Right ventricle myocardium inferior (tissue), 1 donor: ENCODE results near the gene PLAU. TPM values are rescaled to one million over a fixed set of nuclear protein-coding genes. Genes with fewer than 3 reads are reported as not detected.

Experiments
- ATAC-seq: fragments of 200-7000 bp; cut with Tn5 transposase; one replicate; pipeline ENCODE4 v1.9.1; 2020; ENCODE audit warnings: mild to moderate bottlenecking, moderate library complexity
- DNase-seq: peaks from one replicate; pipeline ENCODE4 v3.0.0; 2021; ENCODE audit errors: missing footprints
- intact Hi-C: fragments of 100-400 bp; cut with DNase I; formaldehyde crosslinking; loops from one replicate; pipeline ENCODE4 v1.11.0; 2022
- long read RNA-seq: library from polyadenylated mRNA; unstranded; transcript quantifications from one replicate; pipeline ENCODE4 v2.0.0, GENCODE V29; 2021
- total RNA-seq: library from RNA; stranded (reverse); fragmentation: NEBNext Ultra II Directional; extraction: Animal tissue kit (Norgen Biotek cat#: 25700); gene quantifications from one replicate; pipeline ENCODE4 v1.2.1, GENCODE V29; 2021
- donor health status: DM: no; HTN: yes; CAD: no; lungs with severe emphysema.

The PLAU gene
- 8.5 TPM for total RNA-seq
- long read RNA-seq, partial matches to known transcripts: 0 of 3 reads
- long read RNA-seq, other reads (novel, unspliced or antisense): 0 of 3 reads

DNA sequence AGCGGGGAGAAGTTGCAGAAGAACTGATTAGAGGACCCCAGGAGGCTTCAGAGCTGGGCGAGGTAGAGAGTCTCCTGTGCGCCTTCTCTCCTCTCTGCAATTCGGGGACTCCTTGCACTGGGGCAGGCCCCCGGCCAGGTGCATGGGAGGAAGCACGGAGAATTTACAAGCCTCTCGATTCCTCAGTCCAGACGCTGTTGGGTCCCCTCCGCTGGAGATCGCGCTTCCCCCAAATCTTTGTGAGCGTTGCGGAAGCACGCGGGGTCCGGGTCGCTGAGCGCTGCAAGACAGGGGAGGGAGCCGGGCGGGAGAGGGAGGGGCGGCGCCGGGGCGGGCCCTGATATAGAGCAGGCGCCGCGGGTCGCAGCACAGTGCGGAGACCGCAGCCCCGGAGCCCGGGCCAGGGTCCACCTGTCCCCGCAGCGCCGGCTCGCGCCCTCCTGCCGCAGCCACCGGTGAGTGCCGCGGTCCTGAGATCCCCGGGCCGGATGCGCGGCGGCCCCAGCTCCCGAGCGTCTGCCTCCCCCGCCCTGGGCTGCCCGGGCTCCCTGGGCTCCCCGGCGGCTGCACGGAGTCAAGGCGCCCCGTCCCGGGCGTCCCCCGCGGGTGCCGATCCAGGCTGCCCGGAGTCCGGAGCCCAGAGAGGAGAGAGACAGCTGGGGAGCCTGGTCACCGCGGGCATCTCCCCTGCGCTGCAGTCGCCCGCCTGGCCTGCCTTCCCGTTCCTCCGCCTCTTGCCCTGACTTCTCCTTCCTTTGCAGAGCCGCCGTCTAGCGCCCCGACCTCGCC, at the start of gene PLAU:
PLAU (plus strand) TSS at position 369 of the 789 bp plus-strand sequence. CDS start 424 bp downstream, outside the sequence.
- DNase-seq (peak; percentile 90), ATAC-seq (peak; percentile 35)
- intact Hi-C loops: no loop called here

DNA sequence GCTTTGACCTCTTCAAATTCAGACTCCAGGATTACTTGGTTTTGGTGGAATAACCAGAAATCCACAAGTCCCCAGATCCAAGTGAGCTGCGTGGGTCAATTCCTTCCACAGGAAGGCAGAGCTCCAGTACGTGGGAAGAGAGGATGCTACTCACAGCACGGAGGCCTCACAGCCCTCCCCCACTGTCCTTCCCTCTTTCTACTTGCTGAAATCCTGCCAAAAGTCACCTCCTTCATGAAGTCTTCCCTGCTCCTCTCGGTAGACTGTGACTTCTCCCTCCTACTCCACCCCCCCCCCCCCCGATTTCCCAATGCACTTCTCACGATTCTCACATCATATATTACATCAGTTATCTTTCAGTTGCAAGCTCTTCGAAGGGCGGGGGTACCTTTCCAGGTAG, 48.9 kb upstream of the PLAU start:
- ATAC-seq: no peak
- intact Hi-C loops: no loop called here
- no peak for DNase-seq

DNA sequence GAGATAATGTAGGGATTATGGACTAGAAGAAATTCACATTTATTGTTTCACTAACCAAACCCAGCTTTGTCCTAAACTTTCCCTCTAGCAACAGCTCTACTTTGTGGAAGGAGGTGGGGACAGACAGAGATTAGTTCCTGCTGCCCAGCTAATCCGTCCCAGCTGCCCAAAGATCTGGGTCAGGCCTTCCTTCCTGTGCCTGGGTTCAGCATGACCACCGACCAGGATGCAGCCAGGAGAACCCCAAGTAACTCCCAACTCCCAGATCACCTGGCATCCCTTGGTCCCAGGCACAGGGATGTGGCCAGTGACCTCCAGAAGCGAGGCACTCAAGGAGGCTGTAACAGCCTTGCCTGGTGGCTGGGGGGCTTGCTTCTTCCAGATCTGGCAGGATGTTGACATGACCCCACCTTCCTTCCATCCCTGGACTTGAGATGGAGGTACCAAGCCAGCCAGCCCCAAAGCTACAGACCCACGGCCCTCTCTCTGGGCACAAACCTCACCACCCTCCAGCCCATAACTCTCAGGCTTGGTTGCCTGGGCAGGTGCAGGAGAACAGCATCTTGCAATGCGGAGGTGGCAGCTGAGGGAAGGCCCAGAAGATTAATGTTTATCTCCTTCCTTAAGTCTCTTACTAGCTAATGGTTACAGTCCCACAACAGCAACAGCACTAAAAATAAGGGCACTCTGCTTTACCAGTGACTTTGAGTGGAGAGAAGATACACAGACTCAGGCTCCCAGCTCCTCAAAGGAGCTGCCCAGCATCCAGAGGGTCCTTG, 47.7 kb upstream of the PLAU start:
- intact Hi-C loops: no loop called here
- ATAC-seq: no peak
- no peak for DNase-seq

DNA sequence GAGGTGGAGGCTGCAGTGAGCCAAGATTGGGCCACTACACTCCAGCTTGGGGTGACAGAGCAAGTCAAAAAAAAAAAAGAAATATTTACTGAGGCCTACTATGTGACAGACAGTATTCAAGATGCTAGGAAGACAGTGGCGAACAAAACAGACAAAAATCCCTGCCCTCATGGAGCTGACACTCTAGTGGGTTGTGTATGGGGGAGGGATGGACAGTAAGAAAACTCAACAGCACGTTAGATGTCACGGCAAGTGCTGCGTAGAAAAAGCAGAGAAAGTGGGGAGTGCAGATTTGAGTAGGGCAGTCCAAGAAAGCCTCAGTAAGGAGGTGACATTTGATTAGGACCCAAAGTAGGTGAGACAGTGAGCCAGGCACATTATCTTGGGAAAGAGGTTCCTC, 46.7 kb upstream of the PLAU start:
- ATAC-seq (no peak), DNase-seq (no peak)
- intact Hi-C loops: no loop called here

DNA sequence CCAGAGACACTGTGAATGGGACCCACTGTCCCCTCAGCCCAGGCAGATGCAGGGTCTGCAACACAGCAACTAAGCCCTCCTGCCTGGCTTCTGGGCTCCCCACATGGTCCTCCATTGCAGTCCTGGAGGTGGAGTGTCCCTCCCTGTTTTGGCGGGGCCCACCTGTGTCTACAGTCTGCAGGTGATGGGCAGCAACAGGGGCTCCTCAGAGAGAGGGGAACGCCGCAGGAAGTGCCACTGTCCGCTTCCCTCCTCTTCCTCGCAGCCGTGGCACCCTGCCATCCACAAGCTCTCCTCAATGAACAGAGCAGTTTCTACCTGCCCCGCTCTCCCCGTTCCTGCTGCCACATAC, 45.8 kb upstream of the PLAU start:
- intact Hi-C loops: no loop called here
- ATAC-seq: no peak
- DNase-seq: no peak

DNA sequence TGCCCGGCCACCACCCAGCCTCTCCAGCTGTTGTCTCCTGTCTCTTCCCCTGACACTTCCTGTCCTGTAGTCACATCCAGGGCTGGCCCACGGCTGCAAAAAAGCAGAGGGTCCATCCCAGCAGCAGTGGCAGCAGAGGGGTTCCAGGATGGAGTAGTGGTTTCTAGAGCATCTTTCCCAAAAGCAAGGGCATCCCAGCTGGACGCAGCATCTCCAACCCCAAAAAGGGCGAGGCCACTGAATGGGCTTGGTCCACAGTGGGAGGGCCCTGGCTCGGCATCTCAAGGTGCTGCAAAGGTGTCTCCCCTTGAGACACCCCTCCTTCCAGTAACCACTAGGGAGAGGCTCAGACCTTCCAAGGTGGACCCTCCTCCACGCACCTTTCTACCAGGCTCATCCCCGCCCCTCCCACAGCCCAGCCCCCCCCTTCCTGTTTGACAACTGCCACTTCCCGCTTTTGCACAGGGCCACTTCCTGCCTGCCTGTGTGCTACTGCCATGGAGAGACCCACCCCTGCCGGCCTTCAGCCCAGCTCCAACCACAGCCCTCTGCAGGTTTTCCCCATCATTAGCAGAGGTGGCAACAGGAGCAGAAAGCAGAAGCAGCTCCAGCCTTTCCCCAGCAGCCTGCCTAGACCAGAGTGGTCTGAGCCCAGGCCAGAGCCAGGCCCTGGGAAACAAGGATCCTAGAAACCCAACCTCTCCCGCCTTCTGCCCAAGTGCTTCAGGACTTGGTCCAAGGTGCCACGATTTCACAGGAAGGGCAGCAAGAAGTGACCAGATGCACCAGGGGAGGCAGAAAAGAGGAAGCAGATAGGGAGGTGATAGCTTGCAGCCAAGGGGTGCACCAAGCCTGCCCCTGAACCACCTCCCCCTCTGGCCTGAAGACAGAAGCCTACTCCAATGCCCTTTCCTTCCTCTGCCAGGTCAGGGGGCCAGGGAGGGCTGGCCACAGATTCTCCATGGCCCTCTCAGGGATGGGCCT, 45.2 kb upstream of the PLAU start:
- ATAC-seq (peak; percentile 17), DNase-seq (peak; percentile 89)
- intact Hi-C loops: no loop called here

DNA sequence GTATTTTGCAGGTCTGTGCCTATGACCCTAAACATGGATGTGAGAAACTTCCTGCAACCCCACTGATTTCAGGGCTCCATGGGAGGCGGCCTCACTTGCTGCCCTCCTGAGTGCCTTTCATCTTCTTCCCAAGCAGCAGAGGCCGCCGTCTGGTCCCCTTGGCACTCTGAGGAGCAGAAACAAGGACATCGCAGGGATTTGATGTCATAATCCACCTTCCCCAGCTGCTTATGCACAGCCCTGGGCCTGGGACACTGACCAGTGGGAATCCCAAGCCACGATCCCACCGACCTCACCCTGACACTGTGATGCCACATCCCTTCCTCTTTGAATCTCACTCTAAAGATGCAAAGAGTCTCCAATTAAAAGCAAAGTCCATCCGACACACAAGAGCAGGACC, 44.3 kb upstream of the PLAU start:
- ATAC-seq: no peak
- DNase-seq: no peak
- intact Hi-C loops: no loop called here

DNA sequence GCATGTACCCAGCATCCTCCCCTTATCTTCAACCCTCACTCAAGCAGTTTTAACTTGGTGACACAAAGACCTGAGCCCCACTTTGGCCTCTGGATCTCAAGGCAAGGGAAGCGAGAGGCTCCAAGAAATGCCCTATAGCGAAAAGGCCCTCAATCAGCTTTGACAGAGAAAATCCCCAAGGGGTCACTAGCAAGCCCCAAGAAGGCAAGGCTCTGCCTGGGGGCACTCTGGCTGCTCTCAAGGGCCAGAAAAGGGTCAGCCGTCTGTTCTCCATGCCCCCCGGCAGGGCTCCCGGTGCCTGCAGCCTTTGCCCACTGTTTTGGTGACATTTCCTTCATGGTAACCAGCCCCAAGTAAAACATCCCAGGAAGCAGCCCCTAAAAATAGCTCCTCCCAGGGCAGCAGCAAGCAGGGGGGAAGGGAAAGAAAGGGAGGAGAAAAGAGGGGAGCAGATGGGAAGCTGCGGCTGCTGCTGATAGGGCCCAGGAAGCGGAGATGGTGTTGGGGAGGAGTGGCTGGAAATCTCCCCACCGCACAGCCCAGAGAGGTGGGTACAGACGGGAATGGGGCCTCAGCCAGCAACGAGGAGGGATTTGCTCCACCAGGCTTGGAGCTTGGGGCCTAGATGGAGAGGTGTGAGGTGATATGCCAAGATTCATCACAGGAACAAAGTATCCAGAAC, 43.7 kb upstream of the PLAU start:
- ATAC-seq: no peak
- intact Hi-C loops: no loop called here
- DNase-seq: no peak

DNA sequence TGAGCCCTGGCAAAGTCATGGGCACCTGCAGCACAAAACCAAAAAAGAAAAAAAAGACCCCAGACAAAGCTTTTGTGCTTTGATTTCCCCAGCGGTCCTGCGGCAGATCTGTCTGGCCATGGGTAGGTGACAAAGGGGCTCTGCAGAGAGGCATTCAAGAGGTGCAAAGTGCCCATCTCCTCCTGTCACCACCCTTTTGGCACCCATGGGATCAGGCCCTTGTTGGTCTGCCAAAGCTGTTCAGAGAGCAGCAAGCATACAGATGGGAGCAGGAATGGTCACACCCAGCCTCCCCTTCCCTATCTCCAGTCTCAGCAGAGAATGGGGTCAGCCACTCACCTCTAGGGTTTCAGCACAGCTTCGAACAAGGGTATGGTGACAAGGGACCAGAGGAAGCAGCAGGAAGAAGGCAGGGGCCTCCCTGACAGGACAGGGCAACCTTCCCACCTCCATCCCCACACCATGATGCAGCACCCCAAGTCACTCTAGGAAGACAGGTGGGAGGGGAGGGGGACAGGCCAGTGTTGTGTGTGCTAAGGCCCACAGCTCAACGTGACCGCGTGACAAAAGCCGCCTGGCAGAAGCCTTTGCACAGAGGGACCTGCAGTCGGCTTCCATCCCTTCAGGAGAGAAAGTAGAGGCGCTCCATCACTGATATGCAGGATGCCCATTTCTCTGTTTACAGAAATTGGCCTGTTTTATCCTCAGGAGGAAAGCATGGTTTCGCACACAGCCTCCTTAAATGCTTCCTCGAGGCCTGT, 42.9 kb upstream of the PLAU start:
- ATAC-seq: peak; percentile 84
- intact Hi-C loops: no loop called here
- no peak for DNase-seq

DNA sequence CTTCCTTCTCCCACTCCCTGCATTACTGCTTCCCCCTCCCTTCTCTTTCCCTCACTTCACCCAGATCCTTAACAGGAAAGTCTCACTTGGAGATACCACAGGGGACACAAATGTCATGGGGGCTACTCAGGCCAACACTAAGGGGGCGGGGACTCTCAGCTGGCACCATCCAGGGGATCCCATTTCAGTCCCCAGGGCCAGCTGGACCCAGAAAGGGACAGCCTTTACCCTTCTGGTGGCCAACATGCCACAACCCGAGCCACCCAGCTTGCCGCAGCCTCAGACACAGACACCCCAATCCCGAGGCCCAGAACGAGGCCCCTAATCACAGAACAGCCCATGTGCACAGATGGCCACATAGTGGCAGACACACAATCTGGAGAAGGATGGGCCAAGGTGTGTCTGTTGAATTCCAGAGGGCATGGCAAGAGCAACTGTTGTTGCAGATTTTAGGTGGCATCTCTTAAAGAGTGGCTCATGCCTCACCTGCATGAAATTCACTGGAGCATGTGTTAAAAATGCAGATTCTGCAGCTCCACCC, 42.2 kb upstream of the PLAU start:
- no peak for ATAC-seq
- no peak for DNase-seq
- intact Hi-C loops: no loop called here

DNA sequence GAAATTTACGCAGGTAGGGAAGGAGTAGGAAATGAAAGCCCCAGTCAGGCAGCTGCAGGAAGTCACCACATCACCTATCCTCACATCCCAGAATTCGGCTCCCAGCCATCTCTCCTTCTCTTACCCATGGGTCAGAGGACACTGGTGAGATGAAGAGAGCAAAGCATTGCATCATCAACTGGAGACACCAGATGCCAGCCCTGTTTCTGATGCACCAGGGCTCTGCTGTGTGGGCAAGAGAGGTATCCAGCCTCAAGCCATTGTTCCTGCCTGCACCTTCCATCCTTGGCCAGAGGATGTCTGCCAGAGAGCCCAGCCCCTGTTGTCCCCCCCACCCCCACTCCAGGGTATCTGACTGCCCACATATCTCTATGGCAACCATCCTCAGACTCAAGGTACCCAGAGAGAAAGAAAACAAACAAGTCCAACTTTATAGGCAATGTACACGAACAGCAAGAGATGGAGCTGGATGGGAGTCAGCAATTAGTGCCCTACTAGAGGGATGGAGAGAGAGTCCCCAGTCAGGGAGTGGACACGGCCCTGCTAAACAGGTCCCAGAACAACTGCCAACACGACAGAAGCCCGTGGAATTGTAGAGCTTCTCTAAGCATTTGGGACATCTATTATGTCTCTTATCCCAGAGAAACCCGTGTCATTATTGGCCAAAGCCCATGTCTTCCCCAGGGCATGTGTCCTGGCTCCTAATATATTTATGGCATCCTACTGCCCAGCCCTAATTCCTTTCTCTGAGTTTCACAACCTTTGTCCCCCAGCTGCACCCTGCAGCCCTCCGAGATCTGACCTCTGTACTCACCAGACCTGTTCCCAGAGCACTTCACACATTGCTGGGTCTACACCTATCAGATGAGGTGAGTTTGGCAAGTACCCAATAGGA, 39.4 kb upstream of the PLAU start:
- no peak for DNase-seq
- ATAC-seq: no peak
- intact Hi-C loops: no loop called here

DNA sequence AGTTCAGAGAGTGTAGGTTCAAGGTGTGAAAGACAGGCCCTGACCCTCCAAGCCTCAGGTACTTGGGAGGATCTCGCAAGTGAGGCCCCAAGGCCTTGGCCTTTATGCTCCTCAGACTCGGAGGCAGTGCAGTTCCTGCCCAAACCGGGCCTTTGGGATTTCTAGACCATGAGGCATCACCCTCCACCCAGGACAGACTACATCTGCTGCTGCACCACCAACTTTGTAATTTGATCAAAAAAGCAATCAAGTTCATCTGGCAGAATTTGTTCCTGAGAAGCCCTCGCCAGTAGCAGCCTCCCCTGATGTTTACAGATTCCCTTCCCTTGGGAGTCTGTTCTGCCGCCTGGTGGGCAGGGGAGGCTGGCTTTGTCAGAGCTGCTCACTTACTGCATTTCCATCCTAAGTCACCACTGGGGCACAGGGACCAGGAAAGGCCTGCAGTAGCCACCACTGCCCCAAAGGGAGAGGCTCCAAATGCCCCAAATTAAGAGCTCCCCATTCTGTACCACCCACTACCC, 38.7 kb upstream of the PLAU start:
- intact Hi-C loops: no loop called here
- ATAC-seq: no peak

DNA sequence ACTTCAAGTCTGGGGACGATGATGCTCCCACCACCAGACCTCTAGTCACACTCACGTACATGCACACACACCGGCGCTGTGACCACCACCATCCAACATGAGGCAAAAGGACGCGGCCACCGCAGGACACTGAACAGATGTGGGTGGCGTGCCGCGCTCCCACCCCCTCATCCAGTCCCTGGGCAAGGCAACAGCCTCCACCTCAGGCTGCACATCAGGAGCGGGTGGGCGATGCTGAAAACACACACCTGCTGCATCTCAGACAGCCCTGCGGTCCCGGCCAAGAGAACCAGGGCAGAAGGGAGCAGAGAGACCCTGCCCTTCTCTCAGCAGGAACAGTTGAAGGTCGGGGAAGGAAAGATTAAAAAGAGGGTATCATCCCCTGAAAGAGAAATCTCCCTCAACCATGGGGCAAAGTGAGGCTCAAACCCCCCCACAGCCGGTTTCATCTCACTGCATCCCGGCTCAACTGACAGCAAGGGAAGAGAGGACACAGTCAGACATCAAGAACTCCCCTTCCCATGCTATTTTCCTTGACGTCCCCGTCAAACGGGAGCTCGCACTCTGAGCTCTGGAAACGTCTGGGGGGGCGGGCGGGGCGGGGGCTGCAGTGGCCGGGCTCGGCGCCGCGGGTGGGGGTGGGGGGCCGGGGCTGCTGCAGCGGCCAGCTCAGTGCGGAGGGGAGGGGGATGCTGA, 37.6 kb upstream of the PLAU start:
- DNase-seq (no peak), ATAC-seq (no peak)
- intact Hi-C loops: no loop called here

More for the DNA sequence above, 38.7 kb upstream of the PLAU start:
- DNase-seq: no peak

DNA sequence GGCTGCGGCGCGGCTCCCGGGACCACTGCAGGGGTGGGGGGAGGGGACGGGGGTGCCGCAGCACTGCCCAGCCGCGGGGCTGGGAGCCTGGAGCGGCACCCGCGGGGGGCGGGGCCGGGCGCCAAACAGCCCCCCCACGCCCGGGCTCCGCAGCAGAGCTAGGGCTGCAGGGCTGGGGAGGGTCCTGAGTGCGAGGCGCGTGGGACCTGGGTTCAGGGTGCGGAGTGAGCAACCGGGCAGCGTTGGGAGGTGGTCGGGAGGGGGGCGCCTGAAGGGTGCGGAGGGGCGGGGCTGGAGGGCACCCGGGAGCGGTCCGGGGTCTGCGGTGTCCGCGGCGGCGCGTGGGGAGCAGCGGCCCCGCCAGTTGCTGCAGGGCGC, 37.1 kb upstream of the PLAU start:
- intact Hi-C loops: no loop called here
- DNase-seq (no peak), ATAC-seq (no peak)

DNA sequence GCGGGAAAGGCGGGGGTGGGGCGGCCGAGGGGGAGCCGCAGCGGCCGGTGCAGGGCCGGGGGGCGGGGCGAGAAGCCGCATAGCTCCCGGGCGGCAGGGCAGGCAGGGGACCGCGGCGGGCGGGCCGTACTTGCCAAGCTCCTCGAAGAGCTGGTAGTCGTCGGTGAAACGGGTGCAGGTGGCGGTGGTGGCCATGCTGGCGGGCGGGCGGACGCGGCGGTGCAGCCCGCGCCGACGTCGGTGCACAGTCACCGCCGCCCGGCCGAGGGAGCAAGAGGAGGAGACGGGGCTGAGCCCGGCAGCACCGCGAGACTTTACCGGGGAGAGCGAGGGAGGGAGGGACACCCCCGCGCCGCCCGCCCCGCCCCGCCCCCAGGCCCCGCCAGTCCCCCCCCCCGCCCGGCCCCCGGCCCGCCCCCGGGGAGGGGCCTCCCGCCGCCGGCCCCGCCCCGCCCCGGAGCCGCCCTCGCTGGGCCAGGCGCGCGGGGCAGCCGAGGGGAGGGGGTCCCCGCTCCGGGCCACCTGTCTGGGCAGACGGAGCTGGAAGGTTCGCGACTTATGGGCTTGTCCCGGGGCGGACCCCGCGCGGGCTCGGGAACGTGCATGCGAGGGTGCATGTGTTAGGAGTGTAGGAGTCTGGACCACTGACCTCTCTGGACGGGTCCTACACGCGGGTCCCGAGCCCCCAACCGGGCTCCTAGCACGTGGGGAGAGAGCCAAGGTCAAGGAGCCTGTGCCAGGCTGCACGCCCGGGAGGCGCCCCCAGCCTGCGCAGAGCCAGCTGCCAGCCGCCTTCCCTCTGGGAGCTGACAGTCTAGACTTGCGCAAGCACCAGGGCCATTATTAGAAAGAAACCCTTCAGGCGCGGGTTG, 36.4 kb upstream of the PLAU start, which contains the start of gene CAMK2G:
CAMK2G (minus strand) TSS at position 289 of the 872 bp plus-strand sequence; CDS start at position 195, 94 bp downstream.
- intact Hi-C loops: loop anchor here (5.0 kb wide), 1 partner anchor 203 kb away; no protein-coding TSS in a partner anchor
- peak; percentile 95 for DNase-seq
- peak; percentile 90 for ATAC-seq
